H54 (cell line): Measurements from ENCODE around the gene WAC.
A peak's percentile ranks its signal among the peaks of the same experiment; 100 is the strongest.
"Not testable (repeated sequence)": the region's sequence is repeated elsewhere in the genome, so short reads cannot be mapped to it uniquely, and the experiment has no call there.

Experiments used
- DNase-seq: peaks from one replicate; pipeline ENCODE4 v3.0.0; 2011; ENCODE audit warnings: low spot score, mixed read lengths; ENCODE audit not compliant: insufficient read length
- FAIRE-seq: peaks from 3 replicates; lab custom pipeline; 2011; peaks lifted over from hg19 to GRCh38; lab: Jason Lieb, UNC
- POLR2A ChIP-seq: IDR thresholded peaks from 2 replicates; pipeline ENCODE4 v1.6.1; 2011; ENCODE audit warnings: low read depth, mild to moderate bottlenecking, low read length

The WAC gene

GRCh38 chr10:28560617-28561016 is 27.7 kb downstream of the WAC start:
- DNase-seq: no peak
- FAIRE-seq: no peak
- no peak for TF ChIP-seq POLR2A

- DNase-seq (no peak), FAIRE-seq (no peak)
- no peak for TF ChIP-seq POLR2A
Observed at GRCh38 chr10:28561531-28561930, 28.6 kb downstream of the WAC start.

- TF ChIP-seq POLR2A: no peak
- FAIRE-seq (peak; percentile 71), DNase-seq (no peak)
Observed at GRCh38 chr10:28564905-28565304, 32.0 kb downstream of the WAC start.

- TF ChIP-seq POLR2A: no peak
- DNase-seq (no peak), FAIRE-seq (no peak)
Observed at GRCh38 chr10:28566458-28567015, 33.6 kb downstream of the WAC start.

- FAIRE-seq (peak; percentile 84), DNase-seq (no peak)
- no peak for TF ChIP-seq POLR2A
Observed at GRCh38 chr10:28569506-28570159, 36.7 kb downstream of the WAC start.

- no peak for TF ChIP-seq POLR2A
- FAIRE-seq: no peak
- DNase-seq: no peak
Observed at GRCh38 chr10:28570598-28570997, 37.7 kb downstream of the WAC start.

GRCh38 chr10:28571265-28571664 is 38.3 kb downstream of the WAC start:
- FAIRE-seq (peak; percentile 43), DNase-seq (no peak)
- TF ChIP-seq POLR2A: no peak

- FAIRE-seq, DNase-seq: not testable (repeated sequence)
Observed at GRCh38 chr10:28574214-28574613, 41.3 kb downstream of the WAC start.

- FAIRE-seq: no peak
- TF ChIP-seq POLR2A: no peak
Observed at GRCh38 chr10:28575852-28576251, 42.9 kb downstream of the WAC start.

GRCh38 chr10:28577506-28577905 is 44.6 kb downstream of the WAC start:
- DNase-seq: no peak
- no peak for TF ChIP-seq POLR2A
- peak; percentile 15 for FAIRE-seq

More at GRCh38 chr10:28575852-28576251, 42.9 kb downstream of the WAC start:
- no peak for DNase-seq

GRCh38 chr10:28578454-28578853 is 45.5 kb downstream of the WAC start:
- no peak for DNase-seq
- TF ChIP-seq POLR2A: no peak
- FAIRE-seq: peak; percentile 36

- DNase-seq (no peak), FAIRE-seq (no peak)
- TF ChIP-seq POLR2A: no peak
Observed at GRCh38 chr10:28580825-28581224, 47.9 kb downstream of the WAC start.

- no peak for DNase-seq
- no peak for FAIRE-seq
- TF ChIP-seq POLR2A: no peak
Observed at GRCh38 chr10:28581916-28582315, 49.0 kb downstream of the WAC start.

- no peak for TF ChIP-seq POLR2A
- FAIRE-seq (no peak), DNase-seq (no peak)
Observed at GRCh38 chr10:28585076-28585475, 52.2 kb downstream of the WAC start.

- FAIRE-seq (no peak), DNase-seq (no peak)
- TF ChIP-seq POLR2A: no peak
Observed at GRCh38 chr10:28586176-28586575, 53.3 kb downstream of the WAC start.
